Effector memory CD8-positive, alpha-beta T cell (primary cell): ENCODE data around the gene ATP13A4.

Experiments used
- ATAC-seq: fragments of 150-1000 bp; cut with Tn5 transposase; replicated peaks from 2 replicates; pipeline ENCODE4 v1.10.0; 2021; ENCODE audit warnings: mild to moderate bottlenecking, moderate library complexity
- DNase-seq, 3 experiments: peaks; one replicate each; pipeline ENCODE4 v3.0.0; 2021
- H3K27ac Mint-ChIP-seq, 2 donors: one replicate each; pipeline ENCODE4 v1.8.0; 2022; ENCODE audit warnings: mild to moderate bottlenecking in 2 of 2, mixed read lengths in 2 of 2, moderate library complexity in 2 of 2
- H3K27me3 Mint-ChIP-seq, 2 donors: one replicate each; pipeline ENCODE4 v1.8.0; 2022; ENCODE audit warnings: mixed read lengths in 2 of 2
- H3K36me3 Mint-ChIP-seq: one replicate; pipeline ENCODE4 v1.8.0; 2022; ENCODE audit warnings: mild to moderate bottlenecking, moderate library complexity, mixed read lengths; ENCODE audit not compliant: insufficient read depth
- H3K4me1 Mint-ChIP-seq, 2 donors: one replicate each; pipeline ENCODE4 v1.8.0; 2022; ENCODE audit warnings: low read depth in 2 of 2, mixed read lengths in 2 of 2
- H3K4me3 Mint-ChIP-seq, 2 donors: one replicate each; pipeline ENCODE4 v1.8.0; 2022; ENCODE audit warnings: mild to moderate bottlenecking in 2 of 2, mixed read lengths in 2 of 2, moderate library complexity in 2 of 2
- H3K9me3 Mint-ChIP-seq, 2 donors: one replicate each; pipeline ENCODE4 v1.8.0; 2022; ENCODE audit warnings: mixed read lengths in 2 of 2

Gene ATP13A4

DNA sequence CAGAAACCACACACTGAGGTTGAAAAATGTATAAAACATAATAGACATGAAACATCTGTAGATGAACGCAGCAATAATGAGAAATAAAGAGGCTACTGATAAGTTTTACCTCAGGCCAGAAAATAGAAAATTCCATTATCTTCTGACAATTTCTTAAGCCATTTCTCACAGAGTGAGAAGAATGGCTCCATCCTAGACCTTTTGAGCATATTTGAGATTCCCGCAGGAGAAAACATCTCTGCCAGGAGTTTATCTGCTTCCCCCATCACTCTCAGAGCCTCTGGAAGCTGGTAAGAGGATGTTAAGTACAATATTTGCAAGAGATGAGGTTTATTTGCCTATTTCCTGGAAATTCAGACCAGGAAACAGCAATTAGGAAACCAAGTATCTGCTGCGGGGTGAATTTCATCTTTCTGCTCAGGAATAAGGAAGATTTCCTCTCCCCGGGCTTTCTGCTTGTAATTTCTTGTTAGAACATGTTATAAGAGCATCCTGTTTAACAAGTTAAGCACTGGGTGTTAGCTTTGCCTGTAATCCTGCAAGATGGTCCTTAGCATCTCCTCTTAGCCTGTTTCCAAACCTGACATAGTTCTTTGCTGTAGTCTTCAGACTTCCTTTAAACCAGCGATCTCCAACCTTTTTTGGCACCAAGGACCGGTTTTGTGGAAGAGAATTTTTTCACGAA is 54.8 kb downstream of the ATP13A4 start:
- no peaks in the 10 kb centered on the region for H3K4me1 Mint-ChIP-seq
- DNase-seq (no peak), ATAC-seq (no peak)
- H3K9me3 Mint-ChIP-seq, result no peaks in the 10 kb centered on the region
- H3K27ac Mint-ChIP-seq, result no peak overlapping the region
- no peak overlapping the region for H3K4me3 Mint-ChIP-seq
- no peaks in the 10 kb centered on the region for H3K36me3 Mint-ChIP-seq
- H3K27me3 Mint-ChIP-seq, result no peaks in the 10 kb centered on the region

DNA sequence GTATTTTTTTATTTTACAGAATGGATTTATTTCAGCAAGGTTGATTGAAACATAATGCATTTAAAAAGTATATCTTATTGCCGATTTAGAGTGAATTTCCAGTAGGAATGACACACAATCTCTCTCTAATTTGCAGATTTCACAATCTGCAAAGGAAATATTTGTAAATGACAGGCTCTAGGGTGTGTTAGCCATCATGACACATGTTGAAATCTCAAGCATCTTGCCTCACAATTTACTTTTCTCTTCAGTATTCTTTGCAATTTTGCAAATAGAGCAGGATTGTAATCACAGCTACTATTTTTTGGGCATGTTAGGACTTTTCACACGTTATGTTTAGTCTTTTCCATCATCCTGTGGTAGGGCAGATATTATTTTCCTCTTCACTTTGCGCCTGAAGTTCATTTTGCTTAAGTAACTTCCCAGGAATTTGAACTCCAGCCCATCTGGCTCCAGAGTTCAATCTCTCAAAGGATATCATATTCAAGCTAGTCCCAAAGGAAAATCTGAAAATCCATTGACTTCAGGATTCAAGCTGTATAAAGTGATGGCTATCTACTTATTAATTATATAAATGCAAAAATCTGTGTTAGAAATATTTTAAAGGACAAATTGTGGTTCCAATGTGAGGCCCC is 55.4 kb downstream of the ATP13A4 start:
- ATAC-seq (no peak), DNase-seq (no peak)
- Mint-ChIP-seq H3K27ac (no peak overlapping the region), H3K4me3 (no peak overlapping the region), H3K27me3 (no peaks in the 10 kb centered on the region), H3K36me3 (no peaks in the 10 kb centered on the region), H3K4me1 (no peaks in the 10 kb centered on the region), H3K9me3 (no peaks in the 10 kb centered on the region)

DNA sequence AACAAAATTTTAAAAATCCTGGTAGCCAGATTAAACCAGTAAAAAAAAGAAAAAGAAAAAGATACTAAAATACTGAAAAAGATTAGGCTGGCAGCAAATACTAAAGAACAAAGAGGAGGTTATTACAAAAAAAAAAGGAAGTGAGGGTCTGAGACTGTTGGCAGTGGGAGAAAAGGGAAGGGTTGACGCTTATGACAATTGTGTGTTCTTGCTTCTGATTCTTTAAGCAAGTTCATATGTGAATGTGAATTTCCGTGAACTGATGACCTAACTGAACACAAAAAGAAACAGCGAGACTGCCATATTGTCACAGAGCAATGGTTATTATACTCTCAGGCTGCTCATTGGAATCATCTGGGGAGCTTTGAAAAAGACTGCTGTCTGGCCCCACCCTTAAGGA is 56.5 kb downstream of the ATP13A4 start:
- no peak for DNase-seq
- no peak overlapping the region for H3K4me3 Mint-ChIP-seq
- no peaks in the 10 kb centered on the region for H3K36me3 Mint-ChIP-seq
- ATAC-seq, result no peak
- no peaks in the 10 kb centered on the region for H3K4me1 Mint-ChIP-seq
- H3K9me3 Mint-ChIP-seq, result no peaks in the 10 kb centered on the region
- no peak overlapping the region for H3K27ac Mint-ChIP-seq
- no peaks in the 10 kb centered on the region for H3K27me3 Mint-ChIP-seq

DNA sequence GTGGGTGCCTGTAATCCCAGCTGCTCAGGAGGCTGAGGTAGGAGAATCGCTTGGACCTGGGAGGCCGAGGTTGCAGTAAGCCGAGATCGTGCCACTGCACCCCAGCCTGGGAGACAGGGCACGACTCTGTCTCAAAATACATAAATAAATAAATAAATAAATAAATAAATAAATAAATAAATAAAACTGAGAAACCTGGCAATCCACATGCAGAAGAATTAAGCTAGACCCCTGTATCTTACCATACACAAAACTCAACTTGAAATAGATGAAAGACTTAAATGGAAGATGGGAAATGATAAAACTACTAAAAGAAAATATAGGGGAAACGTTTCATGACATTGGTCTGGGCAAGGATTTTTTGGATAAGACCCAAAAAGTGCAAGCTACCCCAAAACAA is 58.0 kb downstream of the ATP13A4 start:
- no peaks in the 10 kb centered on the region for H3K4me1 Mint-ChIP-seq
- no peaks in the 10 kb centered on the region for H3K9me3 Mint-ChIP-seq
- ATAC-seq (no peak), DNase-seq (no peak)
- H3K36me3 Mint-ChIP-seq, result no peaks in the 10 kb centered on the region
- H3K27ac Mint-ChIP-seq, result no peak overlapping the region
- H3K4me3 Mint-ChIP-seq, result no peak overlapping the region
- no peaks in the 10 kb centered on the region for H3K27me3 Mint-ChIP-seq

- H3K36me3 Mint-ChIP-seq, result no peaks in the 10 kb centered on the region
- no peak for DNase-seq
- H3K27me3 Mint-ChIP-seq, result no peaks in the 10 kb centered on the region
- H3K4me3 Mint-ChIP-seq, result no peak overlapping the region
- H3K9me3 Mint-ChIP-seq, result no peaks in the 10 kb centered on the region
- no peak overlapping the region for H3K27ac Mint-ChIP-seq
- no peak for ATAC-seq
- no peaks in the 10 kb centered on the region for H3K4me1 Mint-ChIP-seq
Measured at GRCh38 chr3:193491026-193491425, 63.7 kb downstream of the ATP13A4 start.

DNA sequence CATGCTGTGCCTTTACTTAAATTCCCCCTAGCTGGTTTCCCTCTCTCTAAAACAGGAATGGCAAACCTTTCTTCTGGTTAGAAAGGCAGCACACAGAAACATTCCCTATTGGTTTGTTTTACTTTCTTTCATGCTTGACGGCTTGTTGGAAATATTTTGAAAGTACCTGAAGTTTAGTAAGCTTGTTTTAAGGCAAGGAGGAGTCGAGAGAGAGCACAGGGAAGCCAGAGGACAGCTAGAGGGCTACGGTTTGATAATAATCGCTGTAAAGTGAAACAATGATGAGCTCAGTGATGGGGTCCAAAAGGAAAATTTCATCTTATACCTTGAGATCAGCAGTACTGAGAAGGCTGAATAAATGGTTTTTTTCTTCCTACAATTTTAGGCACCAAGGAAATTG is 64.1 kb downstream of the ATP13A4 start:
- no peak overlapping the region for H3K27ac Mint-ChIP-seq
- H3K9me3 Mint-ChIP-seq, result no peaks in the 10 kb centered on the region
- ATAC-seq (no peak), DNase-seq (no peak)
- H3K4me3 Mint-ChIP-seq, result no peak overlapping the region
- no peaks in the 10 kb centered on the region for H3K4me1 Mint-ChIP-seq
- no peaks in the 10 kb centered on the region for H3K36me3 Mint-ChIP-seq
- no peaks in the 10 kb centered on the region for H3K27me3 Mint-ChIP-seq

- Mint-ChIP-seq H3K4me3 (no peak overlapping the region), H3K27me3 (no peaks in the 10 kb centered on the region), H3K27ac (no peak overlapping the region), H3K36me3 (no peaks in the 10 kb centered on the region), H3K9me3 (no peaks in the 10 kb centered on the region), H3K4me1 (no peaks in the 10 kb centered on the region)
- DNase-seq, result no peak
- ATAC-seq, result no peak
Measured at GRCh38 chr3:193489949-193490348, 64.7 kb downstream of the ATP13A4 start.

DNA sequence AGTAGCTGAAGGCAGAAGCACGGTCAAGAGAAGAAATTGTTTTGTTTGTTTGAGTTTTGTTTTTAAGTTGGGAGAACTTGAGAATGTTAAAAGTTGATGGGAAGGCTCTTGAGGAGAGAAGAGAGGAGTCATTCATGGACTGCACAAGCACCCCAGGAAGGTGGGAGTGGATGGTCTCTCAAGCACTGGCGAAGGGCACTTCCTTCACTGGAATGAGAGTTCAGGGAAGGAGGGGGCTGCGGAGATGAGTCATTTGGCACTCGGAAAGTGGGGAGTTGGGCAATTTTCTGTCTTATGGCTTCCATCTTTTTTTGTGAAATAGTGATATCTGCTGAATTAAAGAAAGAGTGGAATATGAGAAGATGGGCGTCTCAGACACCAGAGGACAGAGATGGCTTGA is 66.0 kb downstream of the ATP13A4 start:
- Mint-ChIP-seq H3K9me3 (no peaks in the 10 kb centered on the region), H3K36me3 (no peaks in the 10 kb centered on the region), H3K4me3 (no peak overlapping the region), H3K27ac (no peak overlapping the region), H3K4me1 (no peaks in the 10 kb centered on the region), H3K27me3 (no peaks in the 10 kb centered on the region)
- DNase-seq (no peak), ATAC-seq (no peak)

DNA sequence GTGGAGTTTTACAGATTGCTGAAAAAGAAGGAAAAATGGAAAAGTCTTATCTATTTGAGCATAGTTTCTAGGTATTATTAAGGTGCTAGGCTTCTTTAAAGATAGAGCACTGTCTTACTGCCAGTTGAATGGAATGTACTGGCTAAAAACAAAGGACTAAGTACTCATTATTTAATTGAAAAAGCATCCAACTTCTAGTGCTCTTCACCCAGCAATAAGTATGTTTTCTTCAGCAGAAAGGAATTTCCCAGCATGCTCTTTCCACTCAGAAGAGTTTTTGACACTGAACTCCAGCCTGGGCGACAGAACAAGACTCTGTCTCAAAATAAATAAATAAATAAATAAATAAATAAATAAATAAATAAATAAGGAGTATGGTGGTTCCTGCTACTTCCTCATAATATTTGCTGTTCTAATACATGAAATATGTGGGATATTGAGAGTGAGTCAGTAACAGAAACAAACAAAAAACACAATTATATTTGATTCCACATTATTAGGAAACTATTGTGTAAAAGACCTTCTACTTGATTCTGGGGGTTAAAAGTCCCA is 70.6 kb downstream of the ATP13A4 start:
- no peaks in the 10 kb centered on the region for H3K36me3 Mint-ChIP-seq
- H3K27me3 Mint-ChIP-seq, result no peaks in the 10 kb centered on the region
- no peak overlapping the region for H3K4me3 Mint-ChIP-seq
- ATAC-seq (no peak), DNase-seq (no peak)
- H3K4me1 Mint-ChIP-seq, result no peaks in the 10 kb centered on the region
- no peaks in the 10 kb centered on the region for H3K9me3 Mint-ChIP-seq
- H3K27ac Mint-ChIP-seq, result no peak overlapping the region

DNA sequence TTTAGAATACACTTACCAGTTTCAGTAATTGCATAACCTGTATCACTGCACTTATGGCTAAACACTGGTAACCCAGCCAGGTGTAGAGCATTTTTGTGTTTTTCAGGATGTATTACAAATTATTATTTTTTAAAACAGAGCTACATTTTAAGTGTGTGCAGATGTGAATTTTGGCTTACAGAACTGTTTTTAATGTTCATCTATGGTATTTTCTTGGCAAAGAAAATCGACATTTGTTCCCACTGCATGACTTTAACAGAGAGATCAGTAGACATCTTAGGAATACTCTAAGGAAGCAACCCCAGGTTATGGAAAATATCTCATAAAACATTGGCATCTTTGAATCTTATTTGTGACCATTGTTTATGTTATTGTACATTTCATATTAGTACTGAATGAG is 73.3 kb downstream of the ATP13A4 start:
- Mint-ChIP-seq H3K4me1 (no peaks in the 10 kb centered on the region), H3K27me3 (peaks cover 0 to 3% of the 10 kb centered on the region in 2 donors), H3K9me3 (no peaks in the 10 kb centered on the region), H3K4me3 (no peak overlapping the region), H3K27ac (no peak overlapping the region), H3K36me3 (no peaks in the 10 kb centered on the region)
- ATAC-seq (no peak), DNase-seq (no peak)

DNA sequence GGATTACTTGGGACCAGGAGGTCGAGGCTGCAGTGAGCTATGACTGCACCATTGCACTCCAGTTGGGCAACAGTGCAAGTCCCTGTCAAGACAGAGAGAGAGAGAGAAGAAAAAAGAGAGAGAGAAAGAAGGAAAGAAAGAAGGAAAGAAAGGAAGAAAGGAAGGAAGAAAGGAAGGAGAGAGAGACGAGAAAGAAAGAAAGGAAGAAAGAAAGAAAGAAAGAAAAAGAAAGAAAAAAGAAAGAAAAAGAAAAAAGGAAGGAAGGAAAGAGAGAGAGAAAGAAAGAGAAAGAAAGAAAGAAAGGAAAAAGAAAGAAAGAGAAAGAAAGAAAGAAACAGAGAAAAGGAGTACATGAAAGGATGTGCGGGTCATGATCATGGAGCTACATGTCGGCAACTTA is 80.2 kb downstream of the ATP13A4 start:
- Mint-ChIP-seq H3K27me3 (peaks cover 0 to 6% of the 10 kb centered on the region in 2 donors), H3K4me1 (no peaks in the 10 kb centered on the region), H3K9me3 (no peaks in the 10 kb centered on the region), H3K36me3 (no peaks in the 10 kb centered on the region), H3K27ac (no peak overlapping the region), H3K4me3 (no peak overlapping the region)
- DNase-seq, result no peak
- no peak for ATAC-seq

- no peak overlapping the region for H3K4me3 Mint-ChIP-seq
- no peaks in the 10 kb centered on the region for H3K27me3 Mint-ChIP-seq
- H3K9me3 Mint-ChIP-seq, result no peaks in the 10 kb centered on the region
- ATAC-seq, result no peak
- no peak for DNase-seq
- no peak overlapping the region for H3K27ac Mint-ChIP-seq
- H3K36me3 Mint-ChIP-seq, result no peaks in the 10 kb centered on the region
- H3K4me1 Mint-ChIP-seq, result no peaks in the 10 kb centered on the region
Measured at GRCh38 chr3:193470710-193471109, 84.0 kb downstream of the ATP13A4 start.

DNA sequence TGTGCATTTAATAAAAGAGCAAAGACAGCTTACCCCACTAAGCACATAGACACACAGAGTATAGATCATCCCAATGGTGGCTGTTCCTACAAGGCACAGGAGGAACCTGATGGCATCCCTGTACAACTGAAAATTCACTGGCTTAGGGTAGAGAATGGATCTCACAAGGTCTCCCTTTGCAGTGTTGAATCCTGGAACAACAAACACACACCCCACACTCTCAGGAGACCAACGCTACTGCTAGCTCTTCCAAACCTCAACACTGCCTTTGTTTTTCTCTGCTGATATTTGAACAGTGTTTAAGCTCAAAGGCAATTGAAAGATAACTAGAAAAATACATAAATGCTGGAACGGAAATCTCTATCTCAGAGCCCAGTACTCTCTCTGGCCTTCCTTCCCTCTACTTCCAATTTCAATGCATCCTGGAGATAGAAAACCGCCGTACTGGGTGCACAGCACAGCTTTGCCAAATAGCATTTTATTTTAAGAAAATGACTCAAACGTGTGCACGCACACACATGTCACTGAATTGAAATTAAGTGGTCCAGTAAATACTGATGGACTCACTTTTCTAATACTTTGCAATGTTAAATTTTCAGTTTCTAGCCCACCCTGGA is 88.6 kb downstream of the ATP13A4 start:
- Mint-ChIP-seq H3K4me3 (no peak overlapping the region), H3K36me3 (no peaks in the 10 kb centered on the region), H3K9me3 (no peaks in the 10 kb centered on the region), H3K27ac (no peak overlapping the region), H3K4me1 (peaks cover 0 to 3% of the 10 kb centered on the region in 2 donors), H3K27me3 (no peaks in the 10 kb centered on the region)
- no peak for DNase-seq
- ATAC-seq, result no peak

DNA sequence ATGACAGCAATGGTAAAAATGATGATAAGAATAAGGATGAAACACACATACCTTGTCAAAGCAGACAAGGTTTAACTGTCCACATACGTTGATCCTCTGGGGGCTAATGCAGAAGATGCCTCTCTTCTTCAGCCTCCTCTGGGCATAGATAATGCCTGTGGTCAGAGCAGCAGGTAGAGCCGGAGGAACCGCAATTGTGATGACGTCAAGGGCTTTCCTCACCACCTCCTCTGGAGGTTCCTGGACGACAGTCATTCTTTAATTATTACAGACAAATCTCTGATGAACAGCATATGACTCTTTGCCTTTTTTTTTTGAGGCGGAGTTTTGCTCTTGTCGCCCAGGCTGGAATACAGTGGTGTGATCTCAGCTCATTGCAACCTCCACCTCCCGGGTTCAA is 89.8 kb downstream of the ATP13A4 start:
- no peaks in the 10 kb centered on the region for H3K9me3 Mint-ChIP-seq
- H3K27ac Mint-ChIP-seq, result no peak overlapping the region
- H3K4me1 Mint-ChIP-seq, result peaks cover 0 to 3% of the 10 kb centered on the region in 2 donors
- no peak for ATAC-seq
- H3K36me3 Mint-ChIP-seq, result no peaks in the 10 kb centered on the region
- no peak overlapping the region for H3K4me3 Mint-ChIP-seq
- peaks cover 0 to 6% of the 10 kb centered on the region in 2 donors for H3K27me3 Mint-ChIP-seq
- no peak for DNase-seq
